Umbilical cord (tissue), 2 donors: Measurements from ENCODE around the gene SLC25A21. TPM values are rescaled to one million over a fixed set of nuclear protein-coding genes. Genes with fewer than 3 reads are reported as not detected.
"Not testable (repeated sequence)": the region's sequence is repeated elsewhere in the genome, so short reads cannot be mapped to it uniquely, and the experiment has no call there.

Experiments used
- DNase-seq: peaks from one replicate; pipeline ENCODE4 v3.0.0-alpha.2; 2015; ENCODE audit warnings: low spot score
- total RNA-seq: library from RNA; depleted of rRNA; stranded (reverse); fragments of >200 nt; gene quantifications from one replicate; pipeline ENCODE4 v1.2.3, GENCODE V29; 2014; ENCODE audit warnings: low replicate concordance; ENCODE audit not compliant: insufficient read depth

SLC25A21 gene
- total RNA-seq, 1 donor from 2014 or later = 1.7 TPM

DNA sequence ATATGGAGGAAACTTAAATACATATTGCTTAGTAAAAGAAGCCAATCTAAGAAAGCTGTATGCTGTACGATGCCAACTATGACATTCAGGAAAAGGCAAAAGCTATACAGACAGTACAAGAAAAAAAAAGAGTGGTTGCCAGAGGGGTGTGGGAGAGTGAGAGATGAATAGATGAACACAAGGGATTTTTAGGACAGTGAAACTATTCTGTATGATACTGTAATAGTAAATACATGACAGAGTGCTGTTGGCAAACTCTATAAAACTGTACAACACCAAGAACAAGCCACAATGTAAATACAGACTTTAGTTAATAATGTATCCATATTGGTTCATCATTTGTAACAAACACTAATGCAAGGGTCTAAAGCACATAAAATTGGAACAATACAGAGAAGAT, 14.5 kb upstream of the SLC25A21 start:
- no peak for DNase-seq

DNA sequence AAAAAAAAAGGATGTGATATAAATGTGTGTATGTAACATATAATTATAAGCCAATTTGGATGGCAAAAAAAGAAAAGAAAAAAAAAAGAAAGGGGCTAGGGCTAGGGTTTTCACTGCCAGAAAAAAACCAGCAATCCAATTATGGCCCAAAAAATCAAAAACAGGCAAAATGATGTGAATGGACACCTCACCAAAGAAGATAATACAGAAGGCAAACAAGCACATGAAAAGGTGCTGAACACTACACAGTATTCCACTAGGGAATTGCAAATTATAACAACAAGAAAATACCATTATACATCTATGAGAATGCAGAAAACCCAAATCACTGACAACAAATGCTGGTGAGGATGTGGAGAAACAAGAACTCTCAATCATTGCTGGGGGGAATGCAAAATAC, 13.3 kb upstream of the SLC25A21 start:
- no peak for DNase-seq

DNA sequence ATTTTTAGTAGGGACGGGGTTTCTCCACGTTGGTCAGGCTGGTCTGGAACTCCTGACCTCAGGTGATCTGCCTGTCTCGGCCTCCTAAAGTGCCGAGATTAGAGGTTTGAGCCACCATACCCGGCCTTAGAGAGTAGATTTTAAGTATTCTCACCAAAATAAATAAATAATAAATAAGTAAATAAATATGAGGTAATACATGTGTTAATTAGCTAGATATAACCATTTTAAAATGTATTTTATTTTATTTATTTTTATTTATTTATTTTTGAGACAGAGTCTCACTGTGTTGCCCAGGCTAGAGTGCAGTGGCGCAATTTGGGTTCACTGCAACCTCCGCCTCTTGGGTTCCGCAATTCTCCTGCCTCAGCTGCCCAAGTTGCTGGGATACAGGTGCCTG, 12.1 kb upstream of the SLC25A21 start:
- DNase-seq = not testable (repeated sequence)

DNA sequence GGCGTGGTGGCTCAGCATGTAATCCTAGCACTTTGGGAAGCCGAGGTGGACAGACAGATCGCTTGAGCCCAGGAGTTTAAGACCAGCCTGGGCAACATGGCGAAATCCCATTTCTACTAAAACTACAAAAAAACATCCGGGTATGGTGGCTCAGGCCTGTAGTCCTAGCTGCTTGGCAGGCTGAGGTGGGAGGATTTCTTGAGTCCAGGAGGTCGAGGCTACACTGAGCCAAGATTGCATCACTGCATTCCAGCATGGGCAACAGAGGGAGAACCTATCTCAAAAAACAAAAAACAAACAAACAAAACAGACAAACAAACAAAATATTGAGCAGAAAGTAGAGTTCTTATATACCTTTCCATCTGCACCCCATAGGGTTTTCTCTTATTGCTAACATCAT, 9.0 kb upstream of the SLC25A21 start:
- no peak for DNase-seq

DNA sequence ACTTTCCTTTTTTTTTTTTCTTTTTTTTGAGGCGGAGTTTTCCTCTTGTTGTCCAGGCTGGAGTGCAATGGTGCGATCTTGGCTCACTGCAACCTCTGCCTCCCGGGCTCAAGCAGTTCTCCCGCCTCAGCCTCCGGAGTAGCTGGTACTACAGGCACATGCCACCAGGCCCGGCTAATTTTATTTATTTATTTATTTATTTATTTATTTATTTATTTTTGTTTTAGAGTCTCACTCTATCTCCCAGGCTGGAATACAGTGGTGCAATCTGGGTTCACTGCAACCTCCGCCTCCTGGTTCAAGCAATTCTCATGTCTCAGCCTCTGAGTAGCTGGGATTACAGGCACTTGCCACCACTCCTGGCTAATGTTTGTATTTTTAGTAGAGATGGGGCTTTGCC, 8.5 kb upstream of the SLC25A21 start:
- not testable (repeated sequence) for DNase-seq

DNA sequence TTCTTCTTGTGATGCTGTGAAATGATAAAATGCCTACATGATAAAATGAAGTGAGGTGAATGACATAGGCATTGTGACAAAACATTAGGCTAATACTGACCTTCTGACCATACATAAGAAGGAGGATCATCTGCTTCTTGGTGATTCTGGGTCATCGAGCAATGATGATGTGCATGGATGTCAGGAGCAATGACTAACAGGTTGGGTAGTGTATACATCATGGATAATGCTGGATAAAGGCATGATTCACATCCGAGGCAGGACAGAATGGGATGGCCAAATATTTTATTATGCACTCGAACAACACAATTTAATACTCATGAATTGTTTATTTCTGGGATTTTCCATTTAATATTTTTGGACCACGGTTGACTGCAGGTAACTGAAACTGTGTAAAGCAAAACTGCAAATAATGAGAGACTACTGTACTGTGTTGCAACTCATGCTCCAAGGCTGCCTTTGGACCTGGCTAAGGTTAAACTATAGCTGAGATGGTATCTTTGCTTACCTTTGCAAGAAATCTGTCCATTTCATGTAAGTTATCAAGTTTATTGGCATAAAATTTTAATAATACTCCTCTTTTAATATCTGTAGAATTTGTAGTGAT, 7.6 kb upstream of the SLC25A21 start:
- DNase-seq = no peak

DNA sequence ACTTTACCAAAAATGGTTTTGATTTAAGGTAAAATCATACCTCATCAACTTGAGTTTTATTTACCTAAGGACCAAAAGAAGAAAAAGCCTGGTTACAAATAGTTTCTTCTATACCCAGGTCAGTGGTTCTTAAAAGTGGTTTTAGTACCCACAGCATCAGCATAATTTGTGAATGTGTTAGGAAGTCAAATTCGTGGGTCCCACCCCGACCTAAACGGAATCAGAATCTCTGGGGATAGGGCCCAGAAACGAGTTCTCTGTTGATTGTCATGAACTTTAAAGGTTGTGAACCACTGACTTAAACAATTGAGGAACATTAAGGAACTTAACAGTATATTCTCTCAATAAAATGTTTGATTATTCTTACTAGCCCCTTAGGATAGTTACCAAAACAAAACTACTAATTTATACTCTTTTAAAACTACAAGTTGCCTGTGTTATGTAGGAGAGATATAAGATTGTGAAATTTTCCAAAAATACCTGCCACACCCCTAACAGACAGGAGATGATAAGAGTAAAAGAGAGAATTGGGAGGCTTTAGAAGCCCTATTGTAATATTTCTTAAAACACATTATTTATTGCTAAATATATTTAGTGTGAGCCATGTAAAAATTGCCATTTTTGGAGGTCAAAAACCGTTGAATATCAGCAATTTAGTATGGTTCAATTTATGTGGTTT, 669 bp upstream of the SLC25A21 start:
- DNase-seq = no peak

DNA sequence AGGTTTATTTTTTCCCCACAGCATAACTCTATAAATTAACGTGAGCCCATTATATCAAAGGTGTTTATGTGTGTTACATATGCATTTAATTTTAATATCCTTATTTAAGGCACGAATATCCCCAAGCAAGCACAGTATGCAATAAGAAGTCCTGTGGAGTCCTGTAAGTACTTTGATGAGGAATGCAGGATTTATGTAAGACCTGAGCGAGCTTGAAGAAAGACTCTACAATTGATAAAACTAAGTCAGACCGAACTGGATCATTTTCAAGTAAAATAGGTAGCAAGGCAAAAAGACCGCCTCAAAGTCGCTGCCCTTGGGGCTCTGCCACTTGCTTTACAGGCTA, 755 bp downstream of the SLC25A21 start:
- DNase-seq = no peak

DNA sequence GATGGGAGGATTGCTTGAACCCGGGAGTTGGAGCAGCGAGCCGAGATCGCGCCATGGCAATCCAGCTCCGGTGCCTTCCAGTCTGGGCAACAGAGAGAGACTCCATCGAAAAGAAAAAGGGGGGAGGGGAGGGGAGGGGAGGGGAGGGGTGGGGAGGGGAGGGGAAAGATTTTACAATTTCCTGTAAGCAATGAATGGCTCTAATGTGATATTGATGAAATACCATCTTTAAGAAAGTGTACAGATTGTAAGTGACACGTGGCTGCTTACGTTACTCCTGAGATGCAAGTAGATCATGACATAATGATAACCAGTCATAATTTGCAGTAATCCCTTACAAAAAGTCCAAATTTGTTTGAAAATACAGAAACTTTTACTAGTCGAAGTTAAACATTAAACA, 1.4 kb downstream of the SLC25A21 start:
- no peak for DNase-seq

DNA sequence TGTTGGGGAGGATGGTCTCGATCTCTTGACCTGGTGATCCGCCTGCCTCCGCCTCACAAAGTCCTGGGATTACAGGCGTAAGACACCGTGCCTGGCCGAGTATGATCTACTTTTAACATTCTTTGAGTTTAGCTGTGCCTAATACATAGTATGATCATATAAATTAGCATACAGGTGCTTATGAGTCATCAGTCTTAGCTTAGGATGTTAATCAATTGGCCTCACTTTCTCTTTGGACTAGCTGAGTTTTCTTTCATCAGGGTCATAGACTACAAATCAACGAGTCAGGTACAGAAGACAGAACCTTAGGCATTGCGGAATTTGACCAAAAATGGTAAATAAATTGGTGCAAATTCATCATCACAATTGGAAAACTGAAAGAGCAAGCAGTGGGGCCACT, 2.2 kb downstream of the SLC25A21 start:
- DNase-seq = no peak

DNA sequence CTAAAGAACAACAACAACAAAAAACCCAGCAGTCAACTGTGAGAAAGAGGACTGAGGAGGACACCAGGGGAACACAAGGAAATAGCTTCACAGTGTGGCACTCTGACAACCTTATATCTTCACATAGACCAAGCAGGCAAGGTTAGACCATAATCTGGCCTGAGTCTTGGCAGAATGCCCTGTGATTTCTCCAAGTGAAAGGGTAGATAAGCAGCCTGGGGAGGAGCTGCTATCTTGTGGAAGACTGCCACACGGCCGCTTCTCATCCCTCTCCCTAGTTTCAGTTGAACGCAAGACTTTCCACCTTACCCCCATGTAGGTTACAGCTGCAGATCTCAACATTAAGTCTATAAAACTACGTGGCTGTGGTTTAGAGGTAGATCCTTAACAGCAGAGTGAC, 3.7 kb downstream of the SLC25A21 start:
- no peak for DNase-seq

DNA sequence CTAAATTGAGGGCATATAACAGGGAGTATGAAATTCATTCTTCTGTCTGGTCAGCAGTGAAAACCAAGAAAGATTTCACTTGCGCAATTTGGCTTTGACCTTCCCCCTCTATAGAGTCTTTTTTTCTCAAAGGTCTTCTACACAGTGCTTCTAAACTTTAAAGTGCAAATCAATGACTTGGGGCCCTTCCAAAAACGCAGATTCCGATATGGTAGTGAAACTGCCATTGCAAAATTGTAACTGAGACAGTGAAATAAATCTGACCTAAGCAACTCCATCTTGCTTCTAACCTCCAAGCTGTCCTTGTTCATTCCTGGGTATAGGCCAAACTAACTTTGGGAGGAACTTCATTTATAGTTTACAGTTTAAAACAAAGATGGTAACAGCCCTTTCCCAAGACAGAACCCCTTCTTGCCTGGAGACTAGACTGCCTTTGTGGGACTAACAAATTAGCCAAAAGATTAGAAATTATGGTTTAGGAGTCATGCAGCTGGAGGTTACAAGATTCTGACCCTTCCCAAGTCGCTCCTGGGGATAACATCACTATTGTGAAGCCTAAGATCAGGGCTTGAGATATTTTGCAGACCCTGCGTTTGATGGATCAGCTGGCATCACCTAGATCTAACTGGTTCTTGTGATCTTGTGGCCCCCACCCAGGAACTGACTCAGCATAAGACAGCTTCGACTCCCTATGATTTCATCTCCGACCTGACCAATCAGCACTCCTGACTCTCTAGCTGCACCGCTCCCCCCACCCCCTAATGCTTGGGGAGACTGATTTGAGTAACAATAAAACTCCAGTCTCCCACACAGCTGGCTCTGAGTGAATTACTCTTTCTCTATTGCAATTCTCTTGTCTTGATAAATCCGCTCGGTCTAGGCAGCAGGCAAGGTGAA, 5.0 kb downstream of the SLC25A21 start:
- no peak for DNase-seq

DNA sequence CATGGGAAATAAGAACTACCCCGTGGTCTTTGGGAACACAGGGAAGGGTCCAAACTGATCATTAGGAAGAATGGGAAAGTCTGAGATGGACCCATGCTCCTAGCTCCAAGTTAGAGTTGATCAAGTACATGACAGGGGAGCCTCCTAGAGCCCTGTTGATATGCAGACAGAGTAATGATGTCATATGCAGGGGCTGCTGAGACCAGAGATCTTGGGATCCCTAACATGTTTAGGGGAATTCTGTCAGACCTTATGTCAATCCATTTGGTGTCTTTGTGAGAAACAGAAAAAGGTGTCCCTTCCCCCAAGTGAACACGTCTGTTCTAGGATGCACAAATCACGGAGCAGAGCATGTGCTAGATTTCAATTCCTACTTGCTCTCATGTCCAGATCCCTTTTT, 6.6 kb downstream of the SLC25A21 start:
- DNase-seq = no peak

DNA sequence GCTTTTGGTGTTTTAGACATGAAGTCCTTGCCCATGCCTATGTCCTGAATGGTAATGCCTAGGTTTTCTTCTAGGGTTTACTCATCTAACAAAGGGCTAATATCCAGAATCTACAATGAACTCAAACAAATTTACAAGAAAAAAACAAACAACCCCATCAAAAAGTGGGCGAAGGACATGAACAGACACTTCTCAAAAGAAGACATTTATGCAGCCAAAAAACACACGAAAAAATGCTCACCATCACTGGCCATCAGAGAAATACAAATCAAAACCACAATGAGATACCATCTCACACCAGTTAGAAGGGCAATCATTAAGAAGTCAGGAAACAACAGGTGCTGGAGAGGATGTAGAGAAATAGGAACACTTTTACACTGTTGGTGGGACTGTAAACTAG, 10.1 kb downstream of the SLC25A21 start:
- DNase-seq = not testable (repeated sequence)

DNA sequence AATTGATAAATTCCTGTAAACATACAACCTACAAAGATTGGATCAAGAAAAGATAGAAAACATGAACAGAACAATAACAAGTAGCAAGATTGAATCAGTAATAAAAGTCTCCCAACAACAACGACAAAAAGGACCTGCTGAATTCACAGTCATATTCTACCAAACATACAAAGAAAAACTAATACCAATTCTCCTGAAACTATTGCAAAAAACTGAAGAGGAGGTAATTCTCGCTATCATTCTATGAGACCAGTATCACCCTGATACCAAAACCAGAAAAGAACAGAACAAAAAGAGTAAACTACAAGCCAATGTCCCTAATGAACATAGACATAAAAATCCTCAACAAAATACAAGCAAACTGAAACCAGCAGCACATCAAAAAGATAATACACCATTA, 14.4 kb downstream of the SLC25A21 start:
- DNase-seq = no peak

DNA sequence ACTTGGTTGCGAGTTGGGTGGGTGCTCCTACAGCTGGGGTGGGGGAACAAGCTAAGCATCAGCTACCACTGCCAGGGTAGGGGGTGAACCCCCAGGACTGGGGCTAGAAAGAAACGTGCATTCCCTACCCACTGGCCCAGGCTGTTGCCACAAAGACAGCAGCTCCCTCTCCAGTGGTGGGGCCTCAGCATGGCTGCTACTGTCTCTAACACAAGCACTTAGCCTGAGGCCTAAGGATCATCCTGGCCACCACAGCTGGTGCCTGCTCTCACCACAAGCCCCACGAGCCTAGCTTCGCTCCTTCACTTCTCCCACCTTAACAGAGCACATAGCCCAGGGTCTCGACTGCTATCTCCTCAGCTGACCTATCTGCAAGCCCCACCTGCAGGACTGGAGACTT, 18.9 kb downstream of the SLC25A21 start:
- DNase-seq = no peak

DNA sequence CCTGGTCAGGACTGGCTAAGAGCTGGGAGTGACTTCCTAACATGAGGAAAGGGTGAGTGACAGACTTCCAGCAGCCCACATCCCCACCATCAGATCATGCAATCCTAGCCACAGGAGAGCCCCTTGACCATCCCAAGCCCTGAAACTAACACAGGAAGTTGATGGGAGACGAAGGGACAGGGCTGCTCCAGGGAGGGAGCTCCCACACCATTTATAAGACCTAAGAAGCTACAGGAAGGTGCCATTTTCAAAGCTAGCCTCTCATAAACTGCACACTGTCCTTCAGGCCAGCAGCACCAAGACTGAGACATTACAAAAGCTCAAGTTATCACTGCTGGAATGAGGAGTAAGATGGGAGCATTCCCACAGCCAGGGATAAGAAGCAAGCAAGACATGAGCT, 19.4 kb downstream of the SLC25A21 start:
- DNase-seq = no peak

DNA sequence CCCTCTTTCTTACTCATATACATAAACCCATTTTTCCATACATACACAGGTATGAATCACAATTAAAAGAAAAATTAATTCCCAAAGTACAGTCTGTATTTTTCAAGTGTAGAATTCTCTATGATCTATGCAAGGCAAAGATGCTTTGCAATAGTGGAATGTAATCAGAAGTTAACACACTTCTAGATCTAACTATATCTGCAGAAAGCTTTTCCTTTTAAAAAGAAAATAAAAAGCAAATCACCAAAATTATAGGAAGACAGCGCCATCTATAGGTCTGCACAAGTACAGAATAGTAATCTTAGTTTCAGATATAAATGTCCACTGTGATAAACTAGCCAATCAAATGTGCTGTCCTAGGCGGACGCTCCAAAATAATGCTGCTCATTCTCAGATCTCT, 22.0 kb downstream of the SLC25A21 start:
- DNase-seq = peak; percentile 21

DNA sequence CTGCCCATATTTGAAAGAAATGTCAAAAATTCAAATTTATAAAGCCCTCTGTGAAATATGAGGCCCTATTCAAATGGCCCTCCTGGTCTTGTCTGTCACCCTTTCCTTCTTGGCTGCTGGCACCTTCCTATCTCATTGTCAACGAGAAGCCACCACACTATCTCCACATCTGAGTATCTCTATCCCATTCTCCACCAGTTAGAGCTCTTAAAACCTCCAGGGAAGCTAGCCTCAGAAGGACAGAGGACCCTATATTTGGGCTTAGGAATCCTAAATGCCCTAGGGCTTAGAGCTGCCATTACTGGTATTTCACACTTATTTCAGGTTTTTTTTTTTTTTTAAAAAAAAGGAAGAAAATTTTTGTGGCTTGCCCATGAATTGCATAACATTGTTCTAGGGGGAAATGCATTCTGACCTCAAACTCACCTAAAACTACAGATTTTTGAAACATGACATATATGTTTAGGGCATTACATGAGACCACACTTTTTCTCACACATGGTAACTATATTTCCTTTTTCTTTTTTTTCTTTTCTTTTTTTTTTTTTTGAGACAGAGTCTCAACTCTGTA, 25.0 kb downstream of the SLC25A21 start:
- no peak for DNase-seq

DNA sequence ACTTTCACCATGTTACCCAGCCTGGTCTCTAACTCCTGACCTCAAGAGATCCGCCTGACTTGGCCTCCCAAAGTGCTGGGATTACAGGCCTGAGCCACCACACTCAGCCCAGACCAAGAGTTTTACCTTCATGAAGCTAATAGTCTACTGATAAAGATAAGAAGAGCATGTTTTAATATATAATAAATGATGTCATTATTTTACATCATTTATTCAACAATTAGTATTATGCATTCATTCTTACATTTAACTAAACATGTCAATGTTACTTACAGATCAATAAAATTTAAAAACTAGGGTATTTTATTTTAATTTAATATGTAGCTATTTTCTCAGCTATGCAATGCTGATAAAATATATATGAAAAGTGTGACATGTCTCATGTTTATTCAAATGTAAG, 26.0 kb downstream of the SLC25A21 start:
- DNase-seq = not testable (repeated sequence)

DNA sequence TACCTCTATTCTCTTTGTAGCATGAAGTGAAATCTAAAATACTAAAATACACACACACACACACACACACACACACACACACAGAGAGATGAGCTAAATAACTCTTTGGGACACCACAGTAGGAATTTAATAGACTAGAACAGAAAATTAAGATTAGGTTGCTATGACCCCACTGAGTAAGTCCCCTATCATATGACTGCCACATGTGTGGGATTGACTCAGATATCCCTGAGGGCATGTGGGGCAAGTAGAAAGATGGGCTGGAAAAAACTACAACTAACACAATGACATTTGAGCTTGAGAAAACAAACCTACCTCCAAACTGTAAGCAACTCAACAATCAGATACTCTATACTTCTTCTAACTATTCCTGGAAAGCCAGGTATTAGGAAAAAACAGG, 27.0 kb downstream of the SLC25A21 start:
- DNase-seq = no peak

DNA sequence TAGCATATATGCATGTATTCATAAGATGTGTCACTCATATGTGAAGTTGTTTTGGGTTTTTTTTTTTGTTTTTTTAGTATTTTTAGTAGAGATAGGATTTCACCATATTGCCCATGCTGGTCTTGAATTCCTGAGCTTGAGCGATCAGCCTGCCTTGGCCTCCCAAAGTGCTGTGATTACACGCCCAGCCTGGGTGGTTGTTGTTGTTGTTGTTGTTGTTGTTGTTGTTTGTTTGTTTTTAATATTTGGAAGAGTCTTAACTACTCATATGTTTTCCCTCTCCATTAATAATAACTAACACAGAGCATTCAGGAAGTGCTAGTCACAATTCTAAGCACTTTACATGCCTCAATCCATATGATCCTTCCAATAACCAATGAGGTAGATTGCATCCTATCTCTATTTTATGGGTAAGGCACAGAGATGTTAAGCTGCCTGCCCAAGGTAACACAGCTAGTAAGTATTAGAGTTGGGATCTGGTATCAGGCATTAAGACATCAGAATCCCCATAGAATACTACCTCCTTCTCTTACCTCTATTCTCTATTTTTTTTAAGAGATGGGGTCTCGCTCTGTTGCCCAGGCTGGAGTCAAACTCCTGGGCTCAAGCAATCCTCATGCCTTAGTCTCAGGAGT, 27.6 kb downstream of the SLC25A21 start:
- DNase-seq = no peak
